ENCODE results near the gene FADS3.

GRCh38 chr11:61851900-61852295, 39.4 kb downstream of the FADS3 start:
- no peak for TF ChIP-seq CTCF (conservative IDR thresholded peaks at IDR 0.05 in 1 of 2, IDR thresholded peaks at IDR 0.05 in 1 of 2; ENCODE audit: extremely low read depth in 1 of 2, insufficient read depth in 1 of 2, low read depth in 1 of 2, low read length in 2 of 2)
- no peak for TF ChIP-seq EZH2 (IDR thresholded peaks at IDR 0.05; ENCODE audit: borderline replicate concordance, low read length)
